Keratinocyte (primary cell): Measurements from ENCODE around the gene MAU2. TPM values are rescaled to one million over a fixed set of nuclear protein-coding genes. Genes with fewer than 3 reads are reported as not detected.

Source experiments
- DNase-seq: peaks from one replicate; pipeline ENCODE4 v3.0.0-alpha.2; 2011; ENCODE audit warnings: low read depth, missing footprints, low spot score
- FAIRE-seq: peaks from 2 replicates; lab custom pipeline; 2011; peaks lifted over from hg19 to GRCh38; lab: Jason Lieb, UNC
- H2AFZ ChIP-seq: 2 replicates; pipeline ENCODE4 v1.6.0; 2012; ENCODE audit warnings: low read length, control low read depth, inconsistent platforms; ENCODE audit not compliant: control insufficient read depth
- H3K27ac ChIP-seq: 2 replicates; pipeline ENCODE4 v1.5.1; 2011; ENCODE audit warnings: low read length; ENCODE audit not compliant: control insufficient read depth, insufficient read depth
- H3K27me3 ChIP-seq: 3 replicates; pipeline ENCODE4 v1.6.0; 2011; ENCODE audit warnings: low read length; ENCODE audit not compliant: control insufficient read depth, insufficient read depth; ENCODE audit errors: extremely low read depth
- H3K36me3 ChIP-seq, 2 experiments: 2 replicates in 1 of 2; 3 replicates in 1 of 2; pipeline ENCODE4 v1.5.1; 2011; ENCODE audit warnings: low read length in 2 of 2, mild to moderate bottlenecking in 1 of 2; ENCODE audit not compliant: control insufficient read depth in 2 of 2, insufficient read depth in 2 of 2; ENCODE audit errors: extremely low read depth in 1 of 2
- H3K4me1 ChIP-seq: 3 replicates; pipeline ENCODE4 v1.5.1; 2011; ENCODE audit warnings: low read length; ENCODE audit not compliant: control insufficient read depth, insufficient read depth; ENCODE audit errors: extremely low read depth
- H3K4me2 ChIP-seq: 3 replicates; pipeline ENCODE4 v1.6.0; 2011; ENCODE audit warnings: low read depth, low read length; ENCODE audit not compliant: control insufficient read depth, insufficient read depth; ENCODE audit errors: extremely low read depth
- H3K4me3 ChIP-seq, 3 experiments: fragments of 200-600 bp in 1 of 3; sonication (generic) in 1 of 3; 2 replicates in 2 of 3; 3 replicates in 1 of 3; pipeline ENCODE4 v1.5.1; 2011 to 2016; ENCODE audit warnings: low read length in 3 of 3, mild to moderate bottlenecking in 3 of 3, control low read depth in 2 of 3, inconsistent platforms in 1 of 3, low read depth in 1 of 3, mixed read lengths in 1 of 3, mixed run types in 1 of 3, moderate library complexity in 1 of 3; ENCODE audit not compliant: control insufficient read depth in 2 of 3, insufficient read depth in 2 of 3; ENCODE audit errors: extremely low read depth in 1 of 3
- H3K79me2 ChIP-seq: 2 replicates; pipeline ENCODE4 v1.6.0; 2012; ENCODE audit warnings: low read length; ENCODE audit not compliant: control insufficient read depth, insufficient read depth
- H3K9ac ChIP-seq: 3 replicates; pipeline ENCODE4 v1.6.0; 2011; ENCODE audit warnings: low read length; ENCODE audit not compliant: control insufficient read depth, insufficient read depth; ENCODE audit errors: extremely low read depth
- H3K9me1 ChIP-seq: 3 replicates; pipeline ENCODE4 v1.6.0; 2011; ENCODE audit warnings: low read length; ENCODE audit not compliant: control insufficient read depth, insufficient read depth; ENCODE audit errors: extremely low read depth
- H3K9me3 ChIP-seq: 2 replicates; pipeline ENCODE4 v1.5.1; 2012; ENCODE audit warnings: low read depth, low read length; ENCODE audit not compliant: control insufficient read depth
- H4K20me1 ChIP-seq: 3 replicates; pipeline ENCODE4 v1.6.0; 2011; ENCODE audit warnings: low read length; ENCODE audit not compliant: control insufficient read depth, insufficient read depth; ENCODE audit errors: extremely low read depth
- CTCF ChIP-seq, 3 experiments: IDR thresholded peaks in 1 of 3; conservative IDR thresholded peaks in 1 of 3; optimal IDR thresholded peaks in 1 of 3; 2 replicates in 2 of 3; 3 replicates in 1 of 3; pipeline versions ENCODE3 to v1.5.1; 2011; ENCODE audit warnings: low read length in 3 of 3, mild to moderate bottlenecking in 3 of 3, moderate library complexity in 2 of 3, control low read depth in 1 of 3, inconsistent platforms in 1 of 3; ENCODE audit not compliant: insufficient read depth in 2 of 3; ENCODE audit errors: extremely low read depth in 1 of 3
- EZH2 ChIP-seq: IDR thresholded peaks from one replicate; pipeline ENCODE4 v1.6.1; 2012; ENCODE audit warnings: inconsistent platforms, mild to moderate bottlenecking, low read length, moderate library complexity
- dilution Hi-C: fragments of 300-500 bp; cut with MboI; formaldehyde crosslinking; loops from one replicate; pipeline ENCODE4 v1.7.0; 2020; ENCODE audit warnings: low sequenced_read_pairs; ENCODE audit not compliant: extremely low pct_ligation_motif_present
- polyA plus RNA-seq, 5 experiments: library from polyadenylated mRNA; depleted of rRNA in 3 of 5; stranded (reverse) in 3 of 5; stranded (forward) in 1 of 5; unstranded in 1 of 5; fragments of >200 nt; gene quantifications; 1 replicate in 1 of 5; 2 replicates in 3 of 5; 3 replicates in 1 of 5; pipeline versions ENCODE4 v1.2.1 to v1.2.3, GENCODE V29; 2011 to 2012; ENCODE audit warnings: missing spikeins in 2 of 5, low read depth in 1 of 5, low replicate concordance in 1 of 5

The MAU2 gene
- polyA plus RNA-seq, 1 donor (not counting 4 experiments of a cell fraction or from before 2014, with no cell fraction given) = 10.3 TPM

GRCh38 chr19:19278315-19278714 lies 42.3 kb upstream of the MAU2 start:
- Histone ChIP-seq H3K9me3 (no peaks in the 10 kb centered on the region), H3K4me3 (no peak overlapping the region), H3K4me1 (no peaks in the 10 kb centered on the region), H4K20me1 (peaks cover 3% of the 10 kb centered on the region), H3K27ac (no peak overlapping the region), H3K9me1 (no peaks in the 10 kb centered on the region), H2AFZ (no peak overlapping the region), H3K79me2 (no peaks in the 10 kb centered on the region), H3K36me3 (peaks cover 15 to 29% of the 10 kb centered on the region in 2 experiments), H3K9ac (no peak overlapping the region), H3K27me3 (peaks cover 2% of the 10 kb centered on the region), H3K4me2 (no peak overlapping the region)
- TF ChIP-seq EZH2 (no peak), CTCF (optimal IDR thresholded peaks at IDR 0.05 in 1 of 3, IDR thresholded peaks at IDR 0.05 in 1 of 3, conservative IDR thresholded peaks at IDR 0.05 in 1 of 3; ENCODE audit: extremely low read depth in 1 of 3, insufficient read depth in 2 of 3, low read length in 3 of 3) (no peak)
- dilution Hi-C loops = no loop called here
- DNase-seq (no peak), FAIRE-seq (no peak)

- Histone ChIP-seq H3K9me1 (no peaks in the 10 kb centered on the region), H3K9ac (no peak overlapping the region), H3K4me2 (no peak overlapping the region), H3K9me3 (no peaks in the 10 kb centered on the region), H3K4me3 (no peak overlapping the region), H4K20me1 (peaks cover 3% of the 10 kb centered on the region), H3K27me3 (no peaks in the 10 kb centered on the region), H3K36me3 (peaks cover 15 to 29% of the 10 kb centered on the region in 2 experiments), H2AFZ (no peak overlapping the region), H3K79me2 (no peaks in the 10 kb centered on the region), H3K4me1 (no peaks in the 10 kb centered on the region), H3K27ac (no peak overlapping the region)
- DNase-seq (no peak), FAIRE-seq (no peak)
- TF ChIP-seq EZH2 (no peak), CTCF (optimal IDR thresholded peaks at IDR 0.05 in 1 of 3, IDR thresholded peaks at IDR 0.05 in 1 of 3, conservative IDR thresholded peaks at IDR 0.05 in 1 of 3; ENCODE audit: extremely low read depth in 1 of 3, insufficient read depth in 2 of 3, low read length in 3 of 3) (no peak)
- dilution Hi-C loops = no loop called here
Measured at GRCh38 chr19:19279062-19279612, 41.5 kb upstream of the MAU2 start.
